HepG2 (cell line): Measurements from ENCODE around the gene WFDC5. TPM values are rescaled to one million over a fixed set of nuclear protein-coding genes. Genes with fewer than 3 reads are reported as not detected.

ENCODE experiments used
- ATAC-seq: fragments of 200-7000 bp; cut with Tn5 transposase; 3 replicates; pipeline ENCODE4 v1.9.1; 2020; ENCODE audit warnings: mild to moderate bottlenecking, moderate library complexity
- BruUV-seq: library from RNA; stranded (reverse); fragments of 400-500 nt; replicated peaks from 2 replicates; lab custom pipeline; 2021; lab: Mats Ljungman, UMichigan
- CTCF ChIA-PET: fragments of 300-600 bp; formaldehyde crosslinking; extraction: SDS; loops from one replicate; lab custom pipeline; 2021; ENCODE audit warnings: low total read pairs, inconsistent platforms, low intra/inter-chr PET ratio; lab: Yijun Ruan, JAX
- POLR2A ChIA-PET: fragments of 350-600 bp; sonication (Branson Sonifier 250); formaldehyde crosslinking; loops from one replicate; lab custom pipeline; 2020; ENCODE audit warnings: antibody characterized with exemption, inconsistent platforms; lab: Yijun Ruan, JAX
- DNase-seq: peaks from one replicate; pipeline ENCODE4 v3.0.0-alpha.2; 2015; ENCODE audit warnings: low spot score
- FAIRE-seq: peaks from 3 replicates; lab custom pipeline; 2011; peaks lifted over from hg19 to GRCh38; lab: Jason Lieb, UNC
- H2AFZ ChIP-seq: one replicate; pipeline ENCODE4 v1.6.1; 2011; ENCODE audit warnings: low read length, inconsistent platforms
- H3K27ac ChIP-seq: fragments of 300-600 bp; 3 replicates; pipeline ENCODE4 v1.8.0; 2011; ENCODE audit warnings: mixed run types, mild to moderate bottlenecking, mixed read lengths, low read length, inconsistent platforms; ENCODE audit not compliant: insufficient read depth; ENCODE audit errors: extremely low read length
- H3K27me3 ChIP-seq, 2 experiments: fragments of 200-600 bp in 1 of 2; 2 replicates in 1 of 2; 3 replicates in 1 of 2; pipeline versions ENCODE4 v1.6.0 to v1.8.0; 2011; ENCODE audit warnings: low read length in 2 of 2, mild to moderate bottlenecking in 2 of 2, moderate library complexity in 2 of 2, inconsistent platforms in 1 of 2; ENCODE audit not compliant: insufficient read depth in 2 of 2, control insufficient read depth in 1 of 2
- H3K36me3 ChIP-seq, 2 experiments: fragments of 200-600 bp in 1 of 2; replicated peaks in 1 of 2; 2 replicates in 1 of 2; 3 replicates in 1 of 2; pipeline versions ENCODE4 v1.5.1 to v1.8.0; 2011; ENCODE audit warnings: low read length in 2 of 2, inconsistent platforms in 1 of 2; ENCODE audit not compliant: insufficient read depth in 2 of 2, control insufficient read depth in 1 of 2
- H3K4me1 ChIP-seq: 2 replicates; pipeline ENCODE4 v1.5.1; 2012; ENCODE audit warnings: low read length, inconsistent platforms; ENCODE audit not compliant: insufficient read depth
- H3K4me2 ChIP-seq: 2 replicates; pipeline ENCODE4 v1.6.0; 2011; ENCODE audit warnings: low read depth, low read length, inconsistent platforms
- H3K4me3 ChIP-seq, 3 experiments: fragments of 200-600 bp in 1 of 3; sonication (generic), shearing (Covaris generic) in 1 of 3; replicated peaks in 1 of 3; 2 replicates each; pipeline ENCODE4 v1.5.1; 2011 to 2016; ENCODE audit warnings: low read length in 3 of 3, inconsistent platforms in 2 of 3, low read depth in 2 of 3, mild to moderate bottlenecking in 2 of 3, control low read depth in 1 of 3, mixed read lengths in 1 of 3; ENCODE audit not compliant: insufficient read depth in 1 of 3
- H3K79me2 ChIP-seq: one replicate; pipeline ENCODE4 v1.6.1; 2011; ENCODE audit warnings: low read length, inconsistent platforms; ENCODE audit not compliant: insufficient read depth
- H3K9ac ChIP-seq: 2 replicates; pipeline ENCODE4 v1.6.0; 2011; ENCODE audit warnings: mild to moderate bottlenecking, low read depth, low read length, inconsistent platforms; ENCODE audit not compliant: insufficient read depth
- H3K9me3 ChIP-seq: 2 replicates; pipeline ENCODE4 v1.5.1; 2012; ENCODE audit warnings: mild to moderate bottlenecking, low read length
- H4K20me1 ChIP-seq: 2 replicates; pipeline ENCODE4 v1.6.0; 2011; ENCODE audit warnings: inconsistent platforms, mild to moderate bottlenecking, low read length, moderate library complexity; ENCODE audit not compliant: insufficient read depth
- ARID3A ChIP-seq: IDR thresholded peaks from 2 replicates; pipeline ENCODE4 v1.6.1; 2012; ENCODE audit warnings: low read depth, low read length, improper control_type of control experiment
- CCAR2 ChIP-seq: fragments of 200-400 bp; formaldehyde crosslinking; optimal IDR thresholded peaks from 2 replicates; pipeline ENCODE3; 2018; ENCODE audit warnings: low read depth, mild to moderate bottlenecking, low read length, moderate library complexity
- E2F2 ChIP-seq: sonication (generic); formaldehyde crosslinking; IDR thresholded peaks from 2 replicates; pipeline ENCODE4 v1.4.0; 2020; ENCODE audit warnings: missing genetic modification reagents, borderline replicate concordance
- ESRRA ChIP-seq: sonication (generic); formaldehyde crosslinking; IDR thresholded peaks from 2 replicates; pipeline ENCODE4 v1.5.1; 2020; ENCODE audit warnings: mild to moderate bottlenecking, low read depth, missing genetic modification reagents
- USF2 ChIP-seq, 2 experiments: sonication (generic) in 1 of 2; formaldehyde crosslinking in 1 of 2; IDR thresholded peaks; 2 replicates each; pipeline versions ENCODE4 v1.5.1 to v1.6.1; 2011 to 2020; ENCODE audit warnings: borderline replicate concordance in 1 of 2, low read depth in 1 of 2, low read length in 1 of 2, mild to moderate bottlenecking in 1 of 2, missing genetic modification reagents in 1 of 2, moderate library complexity in 1 of 2
- ZFP36L1 ChIP-seq: sonication (generic); formaldehyde crosslinking; IDR thresholded peaks from 2 replicates; pipeline ENCODE4 v1.8.0; 2022; ENCODE audit warnings: mild to moderate bottlenecking, missing genetic modification reagents, moderate library complexity
- ZNF143 ChIP-seq: sonication (generic); formaldehyde crosslinking; IDR thresholded peaks from 2 replicates; pipeline ENCODE4 v1.4.0; 2020; ENCODE audit warnings: missing genetic modification reagents
- ZNF20 ChIP-seq: sonication (generic); formaldehyde crosslinking; IDR thresholded peaks from 2 replicates; pipeline ENCODE4 v1.4.0; 2020; ENCODE audit warnings: mild to moderate bottlenecking, moderate library complexity, missing genetic modification reagents
- ZNF280B ChIP-seq: sonication (generic); formaldehyde crosslinking; IDR thresholded peaks from 2 replicates; pipeline ENCODE4 v1.5.0; 2020; ENCODE audit warnings: missing genetic modification reagents, mild to moderate bottlenecking, borderline replicate concordance
- ZNF512B ChIP-seq: sonication (generic); formaldehyde crosslinking; IDR thresholded peaks from 2 replicates; pipeline ENCODE4 v1.5.1; 2020; ENCODE audit warnings: missing genetic modification reagents, mild to moderate bottlenecking, borderline replicate concordance
- ZNF589 ChIP-seq: sonication (generic); formaldehyde crosslinking; conservative IDR thresholded peaks from 2 replicates; pipeline ENCODE4 v1.8.0; 2022; ENCODE audit warnings: mild to moderate bottlenecking, moderate library complexity, missing genetic modification reagents
- WGBS: methylation state at CpG from one replicate; pipeline ENCODE4 v1.1.6; 2017; ENCODE audit warnings: low lambda C conversion rate; 5-methylcytosine and 5-hydroxymethylcytosine counted together
- in situ Hi-C: cut with HindIII; loops from 2 replicates; pipeline ENCODE4 v1.10.0; 2017; ENCODE audit warnings: low pct_unique_long_range_greater_than_20kb; ENCODE audit not compliant: extremely low pct_ligation_motif_present
- intact Hi-C: fragments of 100-400 bp; cut with micrococcal nuclease; formaldehyde crosslinking; loops from one replicate; pipeline ENCODE4 v1.10.0; 2022; ENCODE audit not compliant: unreplicated experiment
- polyA plus RNA-seq, 8 experiments: library from polyadenylated mRNA; depleted of rRNA in 3 of 8; stranded (reverse) in 7 of 8; unstranded in 1 of 8; fragments of >200 nt; fragmentation: Illumina TruSeq in 4 of 8; extraction: Trizol in 4 of 8; gene quantifications; 2 replicates each; pipeline versions ENCODE4 v1.2.1 to v1.2.3, GENCODE V29; 2011 to 2016; ENCODE audit warnings: low read depth in 4 of 8, missing spikeins in 1 of 8, mixed read lengths in 1 of 8; ENCODE audit not compliant: insufficient read depth in 1 of 8
- total RNA-seq, 5 experiments: library from RNA; depleted of rRNA; stranded (reverse); fragments of >200 nt; fragmentation: Illumina TruSeq; extraction: Trizol; gene quantifications; 2 replicates each; pipeline ENCODE4 v1.2.3, GENCODE V29; 2016; ENCODE audit warnings: low read depth in 1 of 5

The WFDC5 gene
- total and polyA plus RNA-seq, 2 of the 13 experiments (the other 11 are each of a cell fraction or from before 2014, with no cell fraction given), result not detected

- no peak for TF ChIP-seq ZNF512B
- no peak for TF ChIP-seq ESRRA (CRISPR knock-in tag)
- TF ChIP-seq ZFP36L1 (CRISPR knock-in tag), result no peak
- TF ChIP-seq USF2 (IDR thresholded peaks at IDR 0.05; ENCODE audit: low read depth, low read length), result no peak
- no peak for TF ChIP-seq USF2 (CRISPR knock-in tag; IDR thresholded peaks at IDR 0.05; ENCODE audit: borderline replicate concordance)
- TF ChIP-seq ZNF143, result no peak
- TF ChIP-seq, all 625 proteins: peak for 0
These were observed 47.9 kb downstream of the WFDC5 start (continued) for GRCh38 chr20:45067087-45067486.

GRCh38 chr20:45066372-45066771 lies 48.6 kb downstream of the WFDC5 start:
- POLR2A ChIA-PET, result no interaction called here
- peaks cover 2 to 12% of the 10 kb centered on the region in 2 experiments; a peak in 4 of 5 replicates for H3K36me3 ChIP-seq
- H3K4me1 ChIP-seq, result 0 out of 2 replicates have a peak, but pooled peaks cover 5% of the 10 kb centered on the region
- no peaks in the 10 kb centered on the region for H3K9me3 ChIP-seq
- no peaks in the 10 kb centered on the region for H4K20me1 ChIP-seq
- H3K79me2 ChIP-seq, result no peaks in the 10 kb centered on the region
- no peak for DNase-seq
- H3K4me3 ChIP-seq, result no peak overlapping the region
- intact Hi-C loops (no loop called here), in situ Hi-C loops (no loop called here)
- H3K9ac ChIP-seq, result no peak overlapping the region
- no peak overlapping the region for H3K27ac ChIP-seq
- H3K27me3 ChIP-seq, result no peaks in the 10 kb centered on the region
- H3K4me2 ChIP-seq, result no peak overlapping the region
- ATAC-seq, result no peak
- 98% methylated on average over 7 of the region's 7 CpGs for whole genome bisulfite sequencing
- FAIRE-seq, result no peak
- CTCF ChIA-PET, result no interaction called here
- no TSS peak for BruUV-seq
- H2AFZ ChIP-seq, result no peak overlapping the region
- TF ChIP-seq ZNF20 (CRISPR knock-in tag), result no peak
- TF ChIP-seq E2F2, result no peak
- no peak for TF ChIP-seq ZNF280B (CRISPR knock-in tag)
- TF ChIP-seq CCAR2, result no peak
- no peak for TF ChIP-seq ARID3A
- no peak for TF ChIP-seq ZNF589 (CRISPR knock-in tag)
